Panc1 (cell line): ENCODE measurements around the gene PIAS1. TPM values are rescaled to one million over a fixed set of nuclear protein-coding genes. Genes with fewer than 3 reads are reported as not detected.

Experiments used
- ATAC-seq: fragments of 200-7000 bp; cut with Tn5 transposase; 2 replicates; pipeline ENCODE4 v1.9.1; 2020; ENCODE audit warnings: mild to moderate bottlenecking, moderate library complexity
- BruUV-seq: library from RNA; stranded (reverse); fragments of 400-500 nt; replicated peaks from 2 replicates; lab custom pipeline; 2021; lab: Mats Ljungman, UMichigan
- CTCF ChIA-PET: fragments of 300-600 bp; sonication (Branson Sonifier 250); formaldehyde crosslinking; loops from one replicate; lab custom pipeline; 2022; ENCODE audit warnings: antibody characterized with exemption; lab: Charles Lee
- POLR2A ChIA-PET: fragments of 300-600 bp; sonication (Branson Sonifier 250); formaldehyde crosslinking; loops from one replicate; lab custom pipeline; 2022; ENCODE audit warnings: antibody characterized with exemption; lab: Charles Lee
- DNase-seq: peaks from one replicate; pipeline ENCODE4 v3.0.0-alpha.2; 2010; ENCODE audit warnings: low read depth, low spot score
- H3K27ac ChIP-seq: 2 replicates; pipeline ENCODE4 v1.5.1; 2011; ENCODE audit warnings: mild to moderate bottlenecking, low read length, inconsistent platforms
- H3K27me3 ChIP-seq: fragments of 200-500 bp; sonication (Bioruptor generic); 2 replicates; pipeline ENCODE4 v1.6.0; 2014; ENCODE audit warnings: low read length, inconsistent platforms; ENCODE audit not compliant: control insufficient read depth, insufficient read depth
- H3K36me3 ChIP-seq: fragments of 200-500 bp; sonication (Bioruptor generic); 2 replicates; pipeline ENCODE4 v1.5.1; 2014; ENCODE audit warnings: inconsistent platforms, mild to moderate bottlenecking, low read length, moderate library complexity; ENCODE audit not compliant: control insufficient read depth, insufficient read depth
- H3K4me1 ChIP-seq: 2 replicates; pipeline ENCODE4 v1.5.1; 2011; ENCODE audit warnings: inconsistent platforms, mild to moderate bottlenecking, low read length, moderate library complexity; ENCODE audit not compliant: control insufficient read depth, insufficient read depth
- H3K4me3 ChIP-seq, 2 experiments: 2 replicates each; pipeline ENCODE4 v1.5.1; 2011 to 2012; ENCODE audit warnings: low read depth in 2 of 2, low read length in 2 of 2, mild to moderate bottlenecking in 2 of 2, inconsistent platforms in 1 of 2, moderate library complexity in 1 of 2
- H3K9me3 ChIP-seq: fragments of 200-500 bp; sonication (Bioruptor generic); 2 replicates; pipeline ENCODE4 v1.5.1; 2014; ENCODE audit warnings: low read depth, mild to moderate bottlenecking, inconsistent platforms, low read length, moderate library complexity; ENCODE audit not compliant: control insufficient read depth, insufficient read depth
- CTCF ChIP-seq: fragments of 450-650 bp; IDR thresholded peaks from 2 replicates; pipeline ENCODE4 v1.5.1; 2017; ENCODE audit warnings: mild to moderate bottlenecking
- POLR2AphosphoS5 ChIP-seq: IDR thresholded peaks from 2 replicates; pipeline ENCODE4 v1.6.1; 2012; ENCODE audit warnings: mild to moderate bottlenecking, low read depth, low read length, moderate library complexity
- REST ChIP-seq, 2 experiments: IDR thresholded peaks; 2 replicates each; pipeline ENCODE4 v1.6.1; 2011 to 2012; ENCODE audit warnings: low read depth in 2 of 2, control low read depth in 1 of 2, low read length in 1 of 2, mild to moderate bottlenecking in 1 of 2, moderate library complexity in 1 of 2; ENCODE audit not compliant: insufficient read depth in 1 of 2
- SIN3A ChIP-seq: IDR thresholded peaks from 2 replicates; pipeline ENCODE4 v1.6.1; 2012; ENCODE audit warnings: low read depth, mild to moderate bottlenecking, low read length, moderate library complexity, borderline replicate concordance; ENCODE audit not compliant: insufficient read depth
- TCF7L2 ChIP-seq: IDR thresholded peaks from 2 replicates; pipeline ENCODE4 v1.6.1; 2011; ENCODE audit warnings: mild to moderate bottlenecking, low read depth, low read length, inconsistent platforms
- in situ Hi-C: cut with HindIII; loops from 2 replicates; pipeline ENCODE4 v1.10.0; 2016; ENCODE audit warnings: low sequenced_read_pairs, low pct_unique_long_range_greater_than_20kb
- intact Hi-C: fragments of 100-400 bp; cut with micrococcal nuclease; formaldehyde crosslinking; loops from one replicate; pipeline ENCODE4 v1.10.0; 2022; ENCODE audit not compliant: unreplicated experiment
- total RNA-seq: library from RNA; stranded (reverse); gene quantifications from one replicate; pipeline ENCODE4 v1.2.1, GENCODE V29; 2021; ENCODE audit not compliant: unreplicated experiment

PIAS1 gene
- total RNA-seq, 1 experiment from 2014 or later = 44.5 TPM

GRCh38 chr15:68177742-68178141 is 123.6 kb downstream of the PIAS1 start:
- no peak overlapping the region for H3K27ac ChIP-seq
- no peak for TF ChIP-seq POLR2AphosphoS5
- TF ChIP-seq SIN3A = no peak
- TF ChIP-seq CTCF = no peak
- no peak for TF ChIP-seq TCF7L2
- no peak for TF ChIP-seq REST (IDR thresholded peaks at IDR 0.05; ENCODE audit: insufficient read depth in 1 of 2, low read depth in 2 of 2, low read length in 1 of 2)
- intact Hi-C loops = no loop called here
- no peaks in the 10 kb centered on the region for H3K27me3 ChIP-seq
- H3K4me3 ChIP-seq = no peak overlapping the region
- in situ Hi-C loops = no loop called here
- H3K9me3 ChIP-seq = no peaks in the 10 kb centered on the region
- H3K4me1 ChIP-seq = no peaks in the 10 kb centered on the region
- POLR2A ChIA-PET = no interaction called here
- ATAC-seq (no peak), DNase-seq (no peak)
- no TSS peak for BruUV-seq
- peaks cover 20% of the 10 kb centered on the region for H3K36me3 ChIP-seq
- CTCF ChIA-PET = no interaction called here

- peaks cover 29% of the 10 kb centered on the region for H3K36me3 ChIP-seq
- CTCF ChIA-PET = no interaction called here
- H3K27me3 ChIP-seq = no peaks in the 10 kb centered on the region
- intact Hi-C loops (no loop called here), in situ Hi-C loops (no loop called here)
- no peak for ATAC-seq
- H3K9me3 ChIP-seq = no peaks in the 10 kb centered on the region
- POLR2A ChIA-PET = no interaction called here
- H3K4me1 ChIP-seq = 0 out of 2 replicates have a peak, but pooled peaks cover 3% of the 10 kb centered on the region
- TSS peak; percentile 2 for BruUV-seq
- no peak overlapping the region for H3K27ac ChIP-seq
- TF ChIP-seq TCF7L2 = no peak
- no peak for TF ChIP-seq SIN3A
- TF ChIP-seq REST (IDR thresholded peaks at IDR 0.05; ENCODE audit: insufficient read depth in 1 of 2, low read depth in 2 of 2, low read length in 1 of 2) = no peak
- H3K4me3 ChIP-seq = no peak overlapping the region
- no peak for DNase-seq
Measured at GRCh38 chr15:68183616-68184315, 129.7 kb downstream of the PIAS1 start.
